DMS79 treated with DMSO at 0.1 percent for 48 hours (cell line): ENCODE results near the gene HAUS5.
"Not testable (repeated sequence)": the region's sequence is repeated elsewhere in the genome, so short reads cannot be mapped to it uniquely, and the experiment has no call there.

ENCODE experiments used
- DNase-seq: peaks from one replicate; lab custom pipeline; 2025; lab: John Stamatoyannopoulos, UW

The HAUS5 gene

DNA sequence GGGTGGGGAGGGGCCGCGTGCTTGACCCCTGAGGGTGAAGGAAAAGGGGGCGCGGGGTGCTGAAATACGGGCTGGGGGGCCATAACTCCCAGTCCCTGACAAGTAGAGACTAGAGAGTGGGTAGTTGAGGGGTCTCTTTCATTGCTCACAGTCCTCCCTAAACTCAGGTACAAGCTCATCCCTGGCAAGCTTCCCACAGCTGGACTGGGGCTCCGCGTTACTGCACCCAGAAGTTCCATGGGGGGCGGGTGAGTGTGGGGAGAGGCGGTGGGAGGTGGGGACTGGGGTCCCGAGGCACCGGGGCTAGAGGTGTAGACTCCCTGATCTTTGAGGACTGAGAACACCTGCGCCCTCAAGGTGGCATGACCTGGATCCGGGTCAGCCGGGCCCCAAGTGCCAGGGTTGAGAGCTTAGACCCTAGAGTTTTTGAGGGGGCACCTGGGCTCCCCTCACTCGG, 30.3 kb downstream of the HAUS5 start:
- peak; percentile 28 for DNase-seq

DNA sequence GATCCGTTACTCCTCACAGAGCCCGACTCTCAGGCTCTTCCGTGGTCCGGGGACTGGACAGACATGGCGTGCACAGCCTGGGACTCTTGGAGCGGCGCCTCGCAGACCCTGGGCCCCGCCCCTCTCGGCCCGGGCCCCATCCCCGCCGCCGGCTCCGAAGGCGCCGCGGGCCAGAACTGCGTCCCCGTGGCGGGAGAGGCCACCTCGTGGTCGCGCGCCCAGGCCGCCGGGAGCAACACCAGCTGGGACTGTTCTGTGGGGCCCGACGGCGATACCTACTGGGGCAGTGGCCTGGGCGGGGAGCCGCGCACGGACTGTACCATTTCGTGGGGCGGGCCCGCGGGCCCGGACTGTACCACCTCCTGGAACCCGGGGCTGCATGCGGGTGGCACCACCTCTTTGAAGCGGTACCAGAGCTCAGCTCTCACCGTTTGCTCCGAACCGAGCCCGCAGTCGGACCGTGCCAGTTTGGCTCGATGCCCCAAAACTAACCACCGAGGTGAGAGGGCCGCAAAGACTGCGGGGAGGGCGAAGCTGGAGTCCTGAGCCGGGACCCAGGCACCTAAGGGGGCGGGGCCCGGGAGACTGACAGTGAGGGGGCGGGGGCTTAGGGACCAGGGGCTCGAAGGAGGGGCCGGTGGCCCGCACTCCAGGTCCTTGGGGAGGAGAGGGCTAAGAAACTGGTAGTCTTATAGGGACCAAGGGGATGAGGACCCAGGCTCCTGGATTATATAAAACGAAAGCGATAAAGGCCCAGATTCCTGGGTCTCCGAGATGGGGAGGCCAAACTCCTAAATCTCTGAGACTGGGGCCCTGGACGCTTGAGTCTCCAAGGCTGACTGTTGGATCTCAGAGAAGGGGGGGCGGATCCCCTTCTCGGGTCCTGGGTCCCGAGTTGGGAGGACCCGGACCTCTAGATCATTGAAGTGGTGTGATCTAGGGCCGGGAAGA, 31.0 kb downstream of the HAUS5 start:
- DNase-seq = peak; percentile 84

- peak; percentile 93 for DNase-seq
These were observed 31.9 kb downstream of the HAUS5 start for GRCh38 chr19:35644206-35644986.

GRCh38 chr19:35644987-35645679, 32.6 kb downstream of the HAUS5 start:
- peak; percentile 20 for DNase-seq

- DNase-seq = no peak
These were observed 33.4 kb downstream of the HAUS5 start for GRCh38 chr19:35645680-35646511.

- peak; percentile 97 for DNase-seq
These were observed 35.8 kb downstream of the HAUS5 start, which contains the start of gene COX6B1 for GRCh38 chr19:35648017-35648961. Gene COX6B1 (plus strand): TSS chr19:35648323. CDS start chr19:35651244, 2,921 bp downstream.

- no peak for DNase-seq
These were observed 38.0 kb downstream of the HAUS5 start for GRCh38 chr19:35650581-35650980.

- DNase-seq = not testable (repeated sequence)
These were observed 42.3 kb downstream of the HAUS5 start for GRCh38 chr19:35654828-35655227.

DNA sequence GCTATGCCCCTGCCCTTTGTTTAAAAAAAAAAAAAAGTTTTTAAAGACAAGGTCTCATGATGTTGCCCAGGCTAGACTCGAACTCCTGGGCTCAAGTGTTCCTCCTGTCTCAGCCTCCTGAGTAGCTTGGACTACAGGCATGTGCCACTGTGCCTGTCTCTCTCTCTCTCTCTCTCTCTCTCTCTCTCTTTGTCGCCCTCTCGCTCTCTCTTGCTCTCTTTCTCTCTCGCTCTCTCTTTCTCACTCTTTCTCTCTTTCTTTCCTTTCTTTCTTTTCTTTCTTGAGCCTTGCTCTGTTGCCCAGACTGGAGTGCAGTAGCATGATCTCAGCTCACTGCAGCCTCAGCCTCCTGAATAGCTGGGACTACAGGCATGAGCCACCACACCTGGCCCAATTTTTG, 43.1 kb downstream of the HAUS5 start:
- no peak for DNase-seq

- no peak for DNase-seq
These were observed 44.2 kb downstream of the HAUS5 start for GRCh38 chr19:35656700-35657099.

DNA sequence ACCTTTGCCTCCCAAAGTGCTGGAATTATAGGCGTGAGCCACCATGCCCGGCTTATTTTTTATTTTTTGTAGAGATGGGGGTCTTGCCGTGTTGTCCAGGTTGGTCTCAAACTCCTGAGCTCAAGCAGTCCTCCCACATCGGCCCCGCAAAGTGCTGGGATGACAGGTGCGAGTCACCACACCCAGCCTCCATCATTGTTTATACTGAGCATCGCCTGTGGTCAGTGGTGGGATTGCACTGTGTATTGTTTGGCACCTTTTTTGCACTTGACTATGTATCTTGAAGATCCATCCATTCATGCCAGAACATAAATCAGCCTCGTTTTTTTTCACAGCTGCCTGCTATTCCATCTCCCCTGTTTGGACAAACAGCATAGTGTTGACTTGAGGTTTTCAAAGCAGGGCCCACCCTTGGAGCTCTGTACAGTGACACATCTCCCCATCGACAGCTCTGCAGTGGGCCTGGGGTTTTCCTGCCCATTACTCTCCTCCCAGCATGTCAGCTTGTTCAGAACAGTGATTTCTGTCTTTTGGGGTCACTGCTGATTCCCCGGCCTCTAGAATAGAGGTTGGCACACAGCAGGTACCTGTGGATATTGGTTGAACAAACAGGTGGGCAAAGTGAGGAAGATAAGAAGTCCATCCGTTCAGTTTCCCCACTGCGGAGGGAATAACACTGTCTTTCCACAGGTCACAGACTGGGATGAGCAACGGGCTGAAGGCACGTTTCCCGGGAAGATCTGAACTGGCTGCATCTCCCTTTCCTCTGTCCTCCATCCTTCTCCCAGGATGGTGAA, 45.6 kb downstream of the HAUS5 start:
- no peak for DNase-seq

DNA sequence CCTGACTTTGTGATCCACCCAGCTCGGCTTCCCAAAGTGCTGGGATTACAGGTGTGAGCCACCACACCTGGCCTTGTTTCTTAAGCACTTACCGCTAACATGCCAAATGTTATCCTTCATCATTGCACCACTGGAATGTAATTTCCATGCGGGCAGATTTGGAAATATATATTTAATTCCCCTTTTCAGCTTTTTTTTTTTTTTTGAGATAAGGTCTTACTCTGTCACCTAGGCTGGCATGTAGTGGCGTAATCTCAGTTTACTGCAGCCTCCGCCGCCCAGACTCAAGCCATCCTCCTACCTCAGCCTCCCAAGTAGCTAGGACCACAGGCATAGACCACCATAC, 49.4 kb downstream of the HAUS5 start:
- no peak for DNase-seq

GRCh38 chr19:35663981-35664380, 51.4 kb downstream of the HAUS5 start:
- no peak for DNase-seq

GRCh38 chr19:35665157-35665556, 52.6 kb downstream of the HAUS5 start:
- no peak for DNase-seq

DNA sequence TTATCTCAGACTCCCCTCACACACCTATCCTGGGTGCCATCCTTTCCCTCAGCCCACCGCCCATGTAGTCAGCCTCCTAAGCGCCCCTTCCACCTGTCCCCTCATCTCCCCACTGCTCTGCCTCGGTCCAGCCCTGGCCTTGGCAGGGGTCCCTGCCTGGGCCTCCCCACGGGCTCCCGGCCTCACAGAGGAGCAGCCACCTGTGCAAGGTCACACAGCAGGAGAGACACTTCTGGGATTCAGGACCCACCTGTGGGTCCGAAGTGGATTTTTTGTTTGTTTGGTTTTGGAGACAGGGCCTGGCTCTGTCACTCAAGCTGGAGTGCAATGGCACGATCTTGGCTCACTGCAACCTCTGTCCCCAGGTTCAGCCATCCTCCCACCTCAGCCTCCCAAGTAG, 53.1 kb downstream of the HAUS5 start:
- no peak for DNase-seq

DNA sequence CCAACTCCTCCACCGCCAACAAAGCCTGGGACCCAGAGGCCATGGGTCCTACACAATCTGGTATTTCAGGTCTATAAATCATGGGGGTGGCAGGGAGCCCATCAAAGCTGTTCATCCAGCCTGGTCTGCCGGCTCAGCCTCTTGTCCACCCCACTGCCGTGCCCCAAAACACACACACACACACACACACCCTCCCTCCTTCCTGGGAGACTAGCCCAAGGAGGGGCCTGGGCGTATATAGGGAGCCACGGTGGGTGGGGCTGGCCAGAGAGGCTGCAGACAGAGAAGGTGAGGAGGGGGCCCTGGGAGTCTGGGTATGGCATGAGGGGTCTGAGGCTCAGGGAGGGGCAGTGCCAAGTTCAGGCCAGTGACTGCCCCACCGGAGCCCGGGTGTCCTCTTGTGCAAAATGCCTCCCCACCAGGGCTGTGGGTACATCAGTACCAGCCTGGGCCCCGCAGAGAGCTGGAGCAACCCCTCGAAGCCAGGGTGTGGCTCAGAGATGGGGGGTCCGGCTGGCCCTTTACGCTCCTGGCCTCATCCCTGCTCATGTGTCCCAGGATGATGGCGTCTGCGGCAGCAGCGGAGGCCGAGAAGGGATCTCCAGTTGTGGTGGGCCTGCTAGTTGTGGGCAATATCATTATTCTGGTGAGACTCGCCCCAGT, 53.8 kb downstream of the HAUS5 start, which contains the start of gene UPK1A:
UPK1A (plus strand) TSS at position 267 of the 663 bp plus-strand sequence; CDS start at position 563, 296 bp downstream.
- DNase-seq = no peak

- no peak for DNase-seq
These were observed 57.0 kb downstream of the HAUS5 start for GRCh38 chr19:35669566-35669965.

GRCh38 chr19:35669974-35670373, 57.4 kb downstream of the HAUS5 start:
- no peak for DNase-seq

DNA sequence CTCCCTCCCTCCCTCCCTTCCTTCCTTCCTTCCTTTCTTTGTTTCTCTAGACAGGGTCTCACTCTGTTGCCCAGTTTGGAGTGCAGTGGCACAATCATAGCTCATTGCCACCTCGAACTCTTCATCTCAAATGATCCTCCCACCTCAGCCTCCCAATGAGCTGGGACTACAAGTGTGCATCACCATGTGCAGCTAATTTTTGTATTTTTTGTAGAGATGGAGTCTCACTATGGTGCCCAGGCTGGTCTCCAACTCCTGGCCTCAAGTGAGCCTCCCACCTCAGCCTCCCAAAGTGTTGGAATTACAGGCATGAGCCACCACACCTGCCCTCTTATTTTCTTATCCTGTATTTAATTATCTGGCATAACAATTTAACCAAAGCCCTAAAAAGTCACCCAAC, 58.2 kb downstream of the HAUS5 start:
- no peak for DNase-seq
